NCI-H1417 (cell line): Measurements from ENCODE around the gene TCP11L2.

Experiments
- DNase-seq, 3 experiments: peaks; one replicate each; lab custom pipeline; 2025; lab: John Stamatoyannopoulos, UW

Gene TCP11L2

GRCh38 chr12:106302401-106303201 lies at the start of gene TCP11L2:
Gene TCP11L2, plus strand, starts transcription at chr12:106302733. Its CDS starts 8,343 bp downstream, at chr12:106311076.
- peak; percentile 94 to 97 (median 97) for DNase-seq

- peak in 1 of 3 experiments; percentile 18 for DNase-seq
These were observed 47.8 kb upstream of the TCP11L2 start for GRCh38 chr12:106254724-106255123.

- DNase-seq: no peak
These were observed 47.0 kb upstream of the TCP11L2 start for GRCh38 chr12:106255493-106255892.

DNA sequence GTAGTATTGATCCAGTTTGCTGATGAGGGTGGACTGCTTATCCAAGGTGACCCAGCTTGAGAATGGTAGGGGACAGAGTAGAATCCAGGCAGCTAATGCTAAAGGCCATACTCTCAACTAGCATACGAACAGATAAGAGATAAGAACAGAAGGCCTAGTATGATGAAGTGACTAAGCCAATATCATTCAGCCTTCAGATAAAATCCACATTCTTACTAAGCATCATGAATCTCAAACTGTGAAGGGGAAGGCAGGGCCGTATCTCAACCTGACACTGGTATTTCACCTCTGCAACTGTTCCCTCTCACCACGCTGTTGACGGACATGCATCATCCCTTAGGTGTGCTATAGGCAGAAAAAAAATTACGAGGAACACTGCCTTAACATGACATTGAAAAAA lies 46.6 kb upstream of the TCP11L2 start:
- no peak for DNase-seq

GRCh38 chr12:106256524-106256923 lies 46.0 kb upstream of the TCP11L2 start:
- DNase-seq: no peak

GRCh38 chr12:106258226-106258625 lies 44.3 kb upstream of the TCP11L2 start:
- DNase-seq: no peak

DNA sequence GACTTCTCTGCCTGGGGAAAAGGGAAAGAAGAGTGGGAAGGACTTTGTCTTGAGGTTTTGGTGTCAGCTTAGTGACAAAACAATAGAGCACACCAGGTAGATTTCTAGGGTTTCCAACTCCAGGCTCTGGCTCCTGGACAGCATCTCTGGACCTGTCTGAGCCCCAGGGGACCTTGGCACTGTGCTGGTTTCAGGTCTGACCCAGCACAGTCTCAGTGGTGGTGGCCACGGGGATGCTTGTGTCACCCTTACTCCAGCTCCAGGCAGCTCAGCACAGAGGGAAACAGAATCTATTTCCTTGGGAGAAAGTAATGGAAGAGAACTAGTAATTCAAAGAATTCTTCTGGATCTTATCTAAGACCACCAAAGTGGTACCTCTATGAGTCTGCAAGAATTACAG lies 43.6 kb upstream of the TCP11L2 start:
- no peak for DNase-seq

GRCh38 chr12:106265116-106265515 lies 37.4 kb upstream of the TCP11L2 start:
- DNase-seq: no peak

GRCh38 chr12:106267535-106267934 lies 35.0 kb upstream of the TCP11L2 start:
- no peak for DNase-seq

DNA sequence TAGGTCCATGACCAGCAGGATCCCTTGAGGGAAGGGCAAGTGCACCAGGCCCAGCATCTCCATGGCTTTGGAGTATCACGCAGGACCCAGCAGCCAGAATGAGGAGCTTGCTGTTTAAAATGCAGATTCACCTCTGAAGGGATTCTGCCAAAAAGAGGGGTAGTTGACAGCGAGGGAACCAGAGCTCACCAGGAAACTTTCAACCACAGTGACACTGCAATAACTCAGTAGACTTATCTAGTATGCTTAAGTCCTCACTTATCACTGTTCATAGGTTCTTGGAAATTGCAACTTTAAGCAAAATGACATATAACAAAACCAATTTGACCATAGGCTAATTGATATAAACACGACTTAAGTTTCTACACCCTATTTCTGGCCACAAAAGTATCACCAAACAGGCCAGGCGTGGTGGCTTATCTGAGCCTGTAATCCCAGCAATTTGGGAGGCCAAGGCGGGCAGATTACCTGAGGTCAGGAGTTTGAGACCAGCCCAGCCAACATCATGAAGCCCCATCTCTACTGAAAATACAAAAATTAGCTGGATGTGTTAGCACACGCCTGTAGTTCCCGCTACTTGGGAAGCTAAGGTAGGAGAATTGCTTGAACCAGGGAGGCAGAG lies 33.3 kb upstream of the TCP11L2 start:
- no peak for DNase-seq

GRCh38 chr12:106271575-106272505 lies 30.7 kb upstream of the TCP11L2 start:
- DNase-seq: no peak

DNA sequence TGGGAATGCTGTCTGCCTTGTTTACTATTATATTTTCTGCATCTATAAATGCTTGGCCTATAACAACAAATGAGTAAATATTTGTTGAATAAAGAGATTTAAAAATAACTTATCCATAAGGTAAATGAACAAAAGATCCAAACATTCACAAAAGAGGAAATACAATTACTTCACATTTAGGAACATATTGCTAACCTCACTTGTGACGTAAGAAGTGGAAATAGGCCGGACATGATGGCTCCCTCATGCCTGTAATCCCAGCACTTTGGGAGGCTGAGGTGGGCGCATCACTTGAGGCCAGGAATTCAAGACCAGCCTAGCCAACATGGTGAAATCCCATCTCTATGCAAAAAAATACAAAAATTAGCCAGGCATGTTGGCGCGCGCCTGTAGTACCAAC lies 29.0 kb upstream of the TCP11L2 start:
- DNase-seq: no peak

DNA sequence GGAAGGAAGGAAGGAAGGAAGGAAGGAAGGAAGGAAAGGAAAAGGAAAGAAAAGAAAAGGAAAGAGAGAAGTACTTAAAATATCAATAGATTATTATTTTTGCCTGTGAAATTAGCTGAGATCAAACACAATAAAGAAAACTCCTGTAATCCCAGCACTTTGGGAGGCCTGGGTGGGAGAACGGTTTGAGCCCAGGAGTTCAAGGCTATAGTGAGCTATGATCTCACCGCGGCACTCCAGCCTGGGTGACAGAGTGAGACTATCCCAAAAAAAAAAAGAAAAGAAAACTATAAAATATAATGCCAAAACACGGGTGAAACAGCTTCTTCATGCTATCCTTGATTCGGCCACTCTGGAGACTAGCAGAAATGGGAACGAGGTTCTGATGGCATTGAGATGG lies 28.5 kb upstream of the TCP11L2 start:
- no peak for DNase-seq

- DNase-seq: no peak
These were observed 27.9 kb upstream of the TCP11L2 start for GRCh38 chr12:106274575-106275121.

DNA sequence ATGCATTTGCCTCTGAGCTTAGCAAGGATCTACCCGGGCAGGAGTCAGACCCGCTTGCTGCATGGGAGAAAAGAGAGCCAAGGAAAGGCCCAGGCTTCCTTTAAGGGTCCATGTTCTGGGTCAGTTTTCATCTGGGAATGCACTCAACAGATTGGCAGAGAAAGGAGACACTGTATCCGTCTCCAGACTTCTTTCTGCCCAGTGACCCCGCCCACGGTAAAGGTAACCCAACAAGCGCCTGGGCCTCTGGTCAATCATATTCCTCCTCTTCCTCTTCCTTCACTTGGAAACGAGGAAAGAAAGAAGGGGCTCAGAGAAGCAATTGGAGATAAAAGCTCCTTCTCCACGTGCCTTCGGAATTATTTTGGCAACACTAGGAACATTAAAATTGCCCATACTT lies 27.1 kb upstream of the TCP11L2 start:
- DNase-seq: no peak

DNA sequence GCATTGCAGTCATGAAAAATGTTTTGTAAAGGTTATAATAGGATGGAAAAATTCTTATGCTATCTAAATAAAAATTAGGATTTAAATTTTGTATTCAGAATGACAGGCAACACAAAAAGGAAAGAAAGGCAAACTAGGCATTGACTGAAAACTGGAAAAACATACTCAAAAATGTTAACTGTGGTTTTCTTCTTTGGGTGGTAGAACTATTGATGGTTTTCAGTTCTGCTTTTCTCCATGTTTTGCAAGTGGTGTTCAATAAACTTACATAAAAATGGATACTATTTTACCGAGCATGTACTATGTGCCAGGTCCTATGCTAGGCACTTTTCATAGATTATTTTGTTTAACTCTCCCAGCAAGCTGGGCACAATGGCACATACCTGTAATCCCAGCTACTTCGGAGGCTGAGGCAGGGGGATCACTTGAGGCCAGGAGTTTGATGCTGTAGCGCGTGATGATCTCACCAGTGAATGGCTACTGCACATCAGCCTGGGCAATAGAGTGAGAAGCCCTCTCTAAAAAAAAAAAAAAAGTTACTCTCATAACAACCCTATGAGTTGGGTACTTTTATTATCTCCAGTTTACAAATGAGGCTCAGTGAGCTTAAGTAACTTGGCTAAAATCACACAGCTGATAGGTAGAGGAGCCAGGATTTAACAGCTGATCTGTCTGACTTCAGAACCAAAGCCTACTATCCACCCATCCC lies 26.3 kb upstream of the TCP11L2 start:
- no peak for DNase-seq

DNA sequence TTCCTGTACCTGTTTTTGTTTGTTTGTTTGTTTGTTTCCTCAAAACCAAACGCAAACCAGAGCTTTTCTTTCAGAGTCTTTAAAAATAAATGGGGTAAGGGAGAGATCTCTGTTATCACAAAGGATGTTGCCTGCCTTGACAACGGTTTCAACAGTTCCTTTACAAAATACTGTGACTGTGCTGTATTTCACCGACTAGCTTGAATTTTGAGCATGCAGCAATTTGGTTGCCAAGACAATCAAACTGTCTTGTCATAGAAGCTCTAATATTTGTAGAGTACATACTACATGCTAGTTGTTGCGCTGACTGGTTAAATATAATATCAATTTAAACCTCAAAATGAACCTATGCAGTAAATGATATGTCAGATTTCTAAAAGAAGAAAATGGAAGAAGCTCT lies 22.4 kb upstream of the TCP11L2 start:
- DNase-seq: peak in 1 of 3 experiments; percentile 20

GRCh38 chr12:106281056-106281782 lies 21.3 kb upstream of the TCP11L2 start:
- peak in 1 of 3 experiments; percentile 52 for DNase-seq

- no peak for DNase-seq
These were observed 20.7 kb upstream of the TCP11L2 start for GRCh38 chr12:106281804-106282203.

- peak in 2 of 3 experiments; percentile 22 to 65 for DNase-seq
These were observed 20.0 kb upstream of the TCP11L2 start for GRCh38 chr12:106282457-106283097.
